H7 (cell line): ENCODE data around the gene FGF14. TPM values are rescaled to one million over a fixed set of nuclear protein-coding genes. Genes with fewer than 3 reads are reported as not detected.
"Not testable (repeated sequence)": the region's sequence is repeated elsewhere in the genome, so short reads cannot be mapped to it uniquely, and the experiment has no call there.

ENCODE experiments used
- DNase-seq: peaks from one replicate; pipeline ENCODE4 v3.0.0; 2012
- H3K27me3 ChIP-seq: 2 replicates; pipeline ENCODE4 v1.6.0; 2011; ENCODE audit warnings: mild to moderate bottlenecking, low read length; ENCODE audit not compliant: control insufficient read depth, insufficient read depth
- H3K36me3 ChIP-seq: replicated peaks from 2 replicates; pipeline ENCODE4 v1.5.1; 2011; ENCODE audit warnings: low read length; ENCODE audit not compliant: control insufficient read depth, insufficient read depth
- H3K4me3 ChIP-seq: 2 replicates; pipeline ENCODE4 v1.5.1; 2011; ENCODE audit warnings: low read depth, mild to moderate bottlenecking, control low read depth, low read length, moderate library complexity; ENCODE audit not compliant: insufficient read depth
- total RNA-seq: library from RNA; depleted of rRNA; stranded (reverse); fragments of >200 nt; shearing (Covaris generic); gene quantifications from 2 replicates; pipeline ENCODE4 v1.2.3, GENCODE V29; 2014

The FGF14 gene
- total RNA-seq, 1 experiment from 2014 or later = 0.73 TPM

GRCh38 chr13:102142473-102142826, 259.4 kb downstream of the FGF14 start:
- no peak overlapping the region for H3K4me3 ChIP-seq
- no peaks in the 10 kb centered on the region for H3K36me3 ChIP-seq
- DNase-seq = no peak
- H3K27me3 ChIP-seq = no peaks in the 10 kb centered on the region

DNA sequence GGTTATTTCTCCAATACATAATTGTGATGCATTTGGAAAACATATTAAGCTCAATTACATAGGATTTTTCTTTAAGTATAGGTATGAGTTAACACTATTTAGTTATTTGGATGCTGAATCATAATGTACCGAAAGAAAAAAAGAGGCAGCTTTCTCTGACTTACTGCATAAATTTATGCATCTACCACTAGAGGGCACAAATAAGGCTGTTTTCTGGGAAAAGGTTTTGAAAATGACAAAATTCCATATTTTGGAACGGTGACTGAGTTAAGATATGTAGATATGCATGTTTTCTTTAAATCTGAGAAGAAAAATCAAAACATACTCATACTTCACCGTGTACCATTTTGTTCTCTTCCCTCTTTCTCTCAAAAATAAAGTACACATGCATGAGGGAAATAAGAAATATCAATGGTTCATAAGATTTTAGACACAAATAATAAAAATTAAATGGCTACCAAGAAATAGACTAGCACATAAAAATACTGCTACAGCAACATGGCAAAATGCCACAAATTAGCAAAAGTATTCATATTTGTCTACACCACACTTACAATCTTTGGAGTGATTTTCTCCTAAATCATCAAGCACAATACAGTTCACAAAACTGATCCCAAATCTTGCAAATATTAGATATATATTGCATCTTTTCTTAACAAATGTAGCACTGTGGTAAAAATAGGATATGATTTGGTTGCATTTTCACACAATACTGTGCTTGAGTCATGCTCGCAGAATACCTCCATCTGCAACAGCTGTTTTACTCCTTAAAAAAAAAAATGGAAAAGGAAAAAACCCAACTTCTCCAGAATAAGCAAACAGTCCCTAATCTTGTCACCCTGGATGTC, 260.0 kb downstream of the FGF14 start:
- Histone ChIP-seq H3K4me3 (no peak overlapping the region), H3K27me3 (no peaks in the 10 kb centered on the region), H3K36me3 (no peaks in the 10 kb centered on the region)
- DNase-seq = peak; percentile 1

GRCh38 chr13:102139626-102140025, 262.2 kb downstream of the FGF14 start:
- DNase-seq = no peak
- H3K36me3 ChIP-seq = no peaks in the 10 kb centered on the region

GRCh38 chr13:102138635-102139190, 263.1 kb downstream of the FGF14 start:
- Histone ChIP-seq H3K27me3 (no peaks in the 10 kb centered on the region), H3K36me3 (no peaks in the 10 kb centered on the region), H3K4me3 (no peak overlapping the region)
- DNase-seq = no peak

More at GRCh38 chr13:102139626-102140025, 262.2 kb downstream of the FGF14 start:
- Histone ChIP-seq H3K27me3 (no peaks in the 10 kb centered on the region), H3K4me3 (no peak overlapping the region)

DNA sequence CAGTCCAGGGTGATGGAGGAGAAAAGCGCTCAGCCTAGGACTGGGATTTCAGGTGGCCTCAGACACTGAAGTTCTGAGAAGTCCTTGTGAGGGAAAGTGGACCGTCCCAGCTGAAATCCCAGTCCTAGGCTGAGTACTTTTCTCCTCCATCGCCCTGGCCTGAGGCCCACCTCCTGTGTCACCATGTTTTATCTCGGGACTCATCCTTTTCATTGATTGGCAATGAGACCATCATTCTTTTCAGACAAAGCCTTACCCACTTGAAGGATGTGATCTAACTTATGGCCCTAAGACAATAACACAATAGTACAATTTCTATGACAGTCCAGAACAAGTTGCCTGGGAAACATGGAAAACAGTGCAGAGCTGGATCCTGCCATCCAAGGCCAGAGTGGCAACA, 263.9 kb downstream of the FGF14 start:
- DNase-seq, H3K27me3 ChIP-seq, H3K36me3 ChIP-seq, H3K4me3 ChIP-seq: not testable (repeated sequence)

DNA sequence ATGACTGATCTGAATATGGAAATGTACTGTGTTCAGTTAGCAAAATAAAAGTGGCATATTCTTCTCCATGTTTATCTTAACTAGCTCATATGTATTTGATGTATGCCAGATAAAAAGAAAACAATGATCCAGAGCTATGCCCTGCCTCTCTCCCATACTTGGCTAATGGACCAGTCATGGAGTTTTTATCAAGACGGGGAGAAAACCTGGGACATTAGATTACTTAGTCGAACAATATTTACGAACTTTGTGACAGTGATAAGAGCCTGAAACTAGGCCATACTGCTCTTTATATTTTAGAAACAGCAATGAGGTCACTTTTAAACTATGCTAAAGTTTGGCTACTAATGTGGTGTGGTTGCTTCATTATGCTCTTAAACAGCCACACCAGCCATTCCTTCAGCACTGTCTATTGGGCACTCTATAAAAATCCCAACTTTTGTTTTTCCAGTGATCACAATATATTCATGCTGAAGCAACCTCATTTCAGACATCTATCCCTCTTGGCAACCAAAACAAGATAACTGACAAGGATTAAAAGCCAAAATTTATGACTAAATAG, 265.0 kb downstream of the FGF14 start:
- Histone ChIP-seq H3K4me3 (no peak overlapping the region), H3K27me3 (no peaks in the 10 kb centered on the region), H3K36me3 (no peaks in the 10 kb centered on the region)
- DNase-seq = no peak

DNA sequence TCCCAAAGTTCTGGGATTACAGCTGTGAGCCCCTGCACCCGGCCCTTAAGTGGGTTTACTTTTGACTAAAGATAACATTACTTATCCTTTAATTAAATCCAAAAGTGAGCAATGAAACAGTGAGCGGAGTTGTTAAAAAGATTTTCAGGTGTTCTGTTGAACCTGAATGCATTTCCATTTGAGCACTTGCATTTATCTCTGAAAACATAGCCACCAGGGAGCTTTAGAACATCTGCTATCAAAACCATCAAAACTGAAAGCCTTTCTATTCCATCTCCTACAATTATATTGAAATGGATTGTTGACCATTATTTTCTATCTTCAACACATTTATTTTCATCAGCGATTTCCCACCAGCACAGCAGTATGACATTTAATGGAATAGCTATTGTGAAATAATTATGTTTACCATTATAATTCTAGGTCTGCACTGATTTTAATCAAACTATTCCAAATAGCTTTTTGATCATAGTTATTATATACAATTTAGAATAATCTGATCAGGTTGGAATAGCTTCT, 269.0 kb downstream of the FGF14 start:
- Histone ChIP-seq H3K27me3 (no peaks in the 10 kb centered on the region), H3K36me3 (no peaks in the 10 kb centered on the region), H3K4me3 (no peak overlapping the region)
- DNase-seq = no peak

DNA sequence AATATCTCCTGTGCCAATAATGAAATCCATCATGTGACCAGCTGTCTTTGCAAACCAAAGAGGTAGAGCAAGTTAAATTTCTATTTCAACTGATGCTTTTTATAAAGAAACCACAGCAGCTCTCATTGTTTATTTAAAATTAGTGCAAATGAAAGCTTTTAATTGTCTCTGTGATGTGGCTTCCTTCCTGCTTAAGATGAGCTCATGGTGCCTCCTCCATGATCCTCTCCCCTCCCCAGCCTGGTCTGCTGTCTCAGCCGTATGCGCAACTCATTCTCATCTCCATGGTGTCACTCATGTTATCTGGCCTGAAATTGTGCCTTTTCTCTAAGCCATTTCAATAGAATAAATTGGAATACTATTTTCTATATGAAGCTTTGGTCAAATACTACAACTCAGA, 270.6 kb downstream of the FGF14 start:
- Histone ChIP-seq H3K27me3 (no peaks in the 10 kb centered on the region), H3K36me3 (no peaks in the 10 kb centered on the region), H3K4me3 (no peak overlapping the region)
- no peak for DNase-seq

GRCh38 chr13:102128216-102128810, 273.5 kb downstream of the FGF14 start:
- DNase-seq = no peak
- H3K36me3 ChIP-seq = no peaks in the 10 kb centered on the region
- no peak overlapping the region for H3K4me3 ChIP-seq
- no peaks in the 10 kb centered on the region for H3K27me3 ChIP-seq

- no peaks in the 10 kb centered on the region for H3K27me3 ChIP-seq
- no peak overlapping the region for H3K4me3 ChIP-seq
- H3K36me3 ChIP-seq = no peaks in the 10 kb centered on the region
- DNase-seq = no peak
Measured at GRCh38 chr13:102127153-102127552, 274.7 kb downstream of the FGF14 start.

DNA sequence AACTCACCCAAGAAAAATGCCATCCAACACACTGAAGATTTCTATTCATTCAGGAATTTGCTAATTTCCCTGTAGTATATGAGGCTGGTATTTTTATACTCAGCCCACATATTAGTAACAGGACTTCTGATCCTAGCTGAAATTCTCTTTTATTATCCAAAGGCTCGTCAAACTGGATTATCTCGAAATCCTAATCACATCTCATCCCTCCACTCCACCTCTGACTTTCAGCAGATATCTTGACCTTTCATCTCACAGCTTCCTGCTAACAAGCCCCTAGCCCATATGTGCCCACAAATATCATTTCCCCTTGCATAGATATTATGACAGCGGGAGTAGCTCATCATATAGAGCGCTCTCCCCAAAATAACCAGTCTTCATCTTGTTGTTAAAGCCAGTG, 279.7 kb downstream of the FGF14 start:
- no peak for DNase-seq
- Histone ChIP-seq H3K27me3 (no peaks in the 10 kb centered on the region), H3K36me3 (no peaks in the 10 kb centered on the region), H3K4me3 (no peak overlapping the region)

DNA sequence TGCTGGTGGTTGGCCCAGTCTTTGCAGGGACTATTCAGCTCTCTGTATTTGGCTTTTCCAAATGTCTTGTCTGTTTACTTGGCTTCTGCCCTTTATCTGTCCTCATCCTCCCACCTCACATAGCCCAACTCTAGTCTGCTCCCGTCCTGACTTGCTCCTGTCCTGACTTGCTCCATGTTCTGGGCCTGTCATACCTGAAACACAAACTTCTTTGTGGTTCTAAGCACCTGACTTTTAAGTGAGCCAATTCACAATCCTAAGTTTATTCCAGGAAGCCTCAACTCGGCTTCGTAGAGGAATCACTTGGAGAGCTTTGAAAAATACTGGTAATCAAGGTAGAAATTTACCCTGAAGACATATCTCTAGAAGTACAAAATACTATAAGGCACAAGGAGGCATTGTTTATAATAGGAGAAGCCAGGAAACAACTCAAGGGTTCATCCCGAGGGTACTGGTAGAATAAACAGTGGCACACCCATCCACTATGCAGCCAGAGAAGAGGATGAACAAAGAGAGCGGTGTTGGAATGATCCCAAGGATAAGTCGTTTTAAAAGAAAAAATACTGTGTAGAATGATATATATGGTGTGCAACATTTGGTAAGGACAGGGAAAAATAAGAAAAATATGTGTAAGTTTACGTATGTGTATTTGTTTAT, 284.5 kb downstream of the FGF14 start:
- no peak for DNase-seq
- Histone ChIP-seq H3K27me3 (no peaks in the 10 kb centered on the region), H3K36me3 (no peaks in the 10 kb centered on the region), H3K4me3 (no peak overlapping the region)

- no peak overlapping the region for H3K4me3 ChIP-seq
- no peak for DNase-seq
- H3K36me3 ChIP-seq = no peaks in the 10 kb centered on the region
- no peaks in the 10 kb centered on the region for H3K27me3 ChIP-seq
Measured at GRCh38 chr13:102103469-102103868, 298.4 kb downstream of the FGF14 start.

DNA sequence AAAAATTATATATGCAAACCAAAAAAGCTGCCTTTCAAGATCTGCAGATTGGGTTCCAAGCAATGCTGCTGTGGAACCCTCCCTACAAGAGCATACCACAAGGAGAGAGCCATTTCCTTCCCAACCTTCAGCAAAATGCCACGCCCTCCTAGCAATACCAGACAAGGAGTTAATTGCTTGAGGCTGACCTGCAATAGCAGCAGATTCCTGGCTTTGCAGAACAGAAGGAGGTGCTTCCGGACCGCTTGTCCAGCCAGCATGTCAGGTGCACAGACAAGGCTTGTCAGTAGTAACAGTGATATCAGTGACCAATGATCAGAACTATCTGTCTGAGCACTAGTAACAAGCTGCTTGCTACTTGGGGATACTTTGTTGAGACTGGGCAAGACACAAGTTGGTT, 301.6 kb downstream of the FGF14 start:
- Histone ChIP-seq H3K27me3 (no peaks in the 10 kb centered on the region), H3K4me3 (no peak overlapping the region), H3K36me3 (no peaks in the 10 kb centered on the region)
- DNase-seq = no peak
